Occipital lobe (tissue), 2 donors: Measurements from ENCODE around the gene LYAR. TPM values are rescaled to one million over a fixed set of nuclear protein-coding genes. Genes with fewer than 3 reads are reported as not detected.
"Not testable (repeated sequence)": the region's sequence is repeated elsewhere in the genome, so short reads cannot be mapped to it uniquely, and the experiment has no call there.

Source experiments
- DNase-seq: peaks from one replicate; lab custom pipeline; 2025; lab: John Stamatoyannopoulos, UW
- total RNA-seq: library from RNA; depleted of rRNA; stranded (reverse); fragments of >200 nt; gene quantifications from one replicate; pipeline ENCODE4 v1.2.3, GENCODE V29; 2014

The LYAR gene
- total RNA-seq, 1 donor from 2014 or later = 9.4 TPM

DNA sequence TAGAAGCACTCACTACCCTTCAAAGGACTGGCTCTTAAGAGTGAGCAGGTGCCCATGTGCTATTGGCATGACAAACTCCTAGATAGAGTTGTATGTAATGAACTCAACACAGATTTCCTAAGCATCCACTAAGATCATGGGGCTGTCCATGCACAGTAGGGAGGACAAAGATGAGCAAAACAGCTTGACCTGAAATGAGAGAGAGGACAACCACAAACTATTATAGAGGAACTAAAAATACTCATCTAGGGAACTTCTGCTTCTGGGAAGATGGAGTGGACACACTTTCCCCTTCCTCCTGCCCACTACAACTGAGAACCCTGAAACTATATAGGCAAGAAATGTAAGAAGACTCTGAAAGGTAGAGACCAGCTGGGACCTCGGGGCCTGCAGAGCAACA, 21.2 kb downstream of the LYAR start:
- no peak for DNase-seq

DNA sequence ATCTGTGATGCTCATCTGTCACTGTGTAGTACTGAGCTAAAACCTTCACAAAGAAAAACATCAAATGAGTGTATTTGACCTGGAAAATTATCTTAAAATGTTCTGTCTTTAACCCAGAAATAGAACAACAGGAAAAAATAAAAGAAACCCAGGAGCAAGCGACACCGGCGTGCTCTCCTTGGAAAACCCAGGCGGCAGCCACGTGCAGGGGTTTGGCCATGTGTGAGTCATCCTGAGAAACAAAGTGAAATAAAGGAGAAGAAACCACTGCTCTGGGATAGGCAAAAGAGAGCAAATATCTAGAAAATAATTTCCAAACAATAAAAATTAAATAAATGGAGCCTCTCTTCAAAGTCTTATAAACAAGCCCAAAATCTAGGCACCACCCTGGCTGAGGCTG, 22.0 kb downstream of the LYAR start:
- no peak for DNase-seq

DNA sequence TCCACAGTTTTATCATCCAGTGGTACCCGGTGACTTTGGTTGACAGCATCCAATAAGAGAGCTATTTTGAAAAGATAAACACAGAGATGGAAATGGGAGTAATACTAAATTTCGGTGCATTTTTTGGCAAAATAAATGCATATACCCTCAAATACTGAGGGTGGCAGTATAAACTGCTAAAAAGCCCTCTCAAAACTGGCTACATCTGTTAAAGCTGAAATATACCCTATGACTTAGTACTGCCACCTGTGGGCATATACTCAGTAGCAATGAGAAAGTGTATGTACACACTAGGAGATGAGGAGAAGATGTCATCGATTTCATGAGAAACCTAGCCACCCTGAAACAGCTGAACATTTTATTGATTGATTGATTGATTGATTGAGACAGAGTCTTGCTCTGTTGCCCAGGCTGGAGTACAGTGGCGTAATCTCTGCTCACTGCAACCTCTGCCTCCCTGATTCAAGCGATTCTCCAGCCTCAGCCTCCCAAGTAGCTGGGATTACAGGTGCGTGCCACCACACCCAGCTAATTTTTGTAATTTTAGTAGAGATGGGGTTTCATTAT, 29.7 kb downstream of the LYAR start:
- no peak for DNase-seq

DNA sequence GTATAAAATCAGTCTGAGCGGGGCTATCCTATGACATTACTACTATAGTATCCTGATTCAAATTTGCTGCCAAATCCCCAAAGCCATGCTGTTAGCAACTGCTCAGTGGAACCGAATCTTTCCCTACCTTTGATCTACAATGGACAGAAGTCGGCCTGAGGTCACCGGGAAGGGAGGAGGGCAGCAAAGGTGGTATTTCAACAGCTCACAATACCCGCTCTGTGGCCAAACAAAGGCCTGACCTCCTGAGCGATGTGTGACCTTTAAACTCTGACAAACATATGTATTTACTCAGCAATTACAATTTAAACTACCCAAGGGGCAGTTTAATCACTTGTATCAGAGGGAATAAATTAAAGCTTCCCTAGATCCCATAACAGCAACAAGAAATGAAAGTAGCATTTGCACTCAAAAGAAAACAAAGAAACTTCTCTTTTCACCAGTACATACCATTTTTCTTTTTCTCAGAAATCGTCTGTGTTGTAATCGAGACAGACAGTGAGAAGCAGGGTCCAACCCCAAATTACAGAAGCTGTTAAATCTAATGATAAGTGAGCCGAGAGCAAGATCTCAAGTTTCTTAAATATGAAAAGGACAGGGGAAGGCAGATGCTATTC, 30.4 kb downstream of the LYAR start:
- DNase-seq = no peak

DNA sequence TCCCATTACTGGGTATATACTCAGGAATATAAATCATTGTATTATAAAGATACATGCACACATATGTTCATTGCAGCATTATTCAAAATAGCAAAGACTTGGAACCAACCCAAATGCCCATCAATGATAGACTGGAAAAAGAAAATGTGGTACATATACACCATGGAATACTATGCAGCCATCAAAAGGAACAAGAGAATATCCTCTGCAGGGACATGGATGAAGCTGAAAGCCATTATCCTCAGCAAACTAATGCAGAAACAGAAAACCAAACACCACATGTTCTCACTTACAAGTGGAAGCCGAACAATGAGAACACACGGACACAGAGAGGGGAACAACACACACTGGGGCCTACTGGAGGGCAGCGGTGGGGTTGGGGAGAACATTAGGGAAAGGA, 32.2 kb downstream of the LYAR start:
- DNase-seq = not testable (repeated sequence)

DNA sequence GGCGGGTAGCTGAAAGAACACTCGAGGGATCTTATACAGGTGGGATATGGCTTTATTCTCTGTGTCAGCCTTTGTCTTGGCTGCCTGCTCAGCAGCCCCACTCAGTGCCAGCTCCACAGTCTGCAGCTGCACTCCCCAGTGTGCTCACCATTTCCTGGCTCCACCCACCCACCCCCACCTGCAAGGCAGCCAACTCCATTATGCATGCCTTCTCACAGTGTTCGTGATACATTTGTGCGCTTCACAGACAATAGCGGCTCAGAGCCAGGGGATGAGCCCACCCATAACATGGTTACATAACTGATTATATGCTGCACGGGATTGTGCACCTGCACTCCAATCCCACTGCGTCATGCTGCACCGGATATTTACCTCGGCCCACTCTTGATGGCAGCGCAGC, 33.2 kb downstream of the LYAR start:
- peak; percentile 12 for DNase-seq

DNA sequence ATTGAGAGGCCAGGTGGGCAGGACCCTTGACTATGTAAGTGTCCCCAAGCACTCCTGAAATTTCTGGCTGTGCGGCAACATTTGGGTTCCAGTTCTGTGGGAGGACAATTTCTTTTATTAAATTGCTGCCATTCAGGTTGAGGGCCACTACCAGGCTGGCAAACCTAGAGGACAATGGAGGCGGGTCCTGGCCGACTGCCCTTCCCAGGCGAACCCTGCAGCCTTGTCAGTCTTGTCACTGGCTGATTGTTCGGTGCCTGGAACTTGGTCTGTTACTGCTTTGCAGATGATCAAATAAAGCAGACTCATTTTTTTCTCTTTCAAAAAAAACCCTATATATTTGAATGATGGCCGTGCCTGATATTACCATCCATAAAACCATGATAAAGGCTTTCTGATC, 35.3 kb downstream of the LYAR start:
- peak; percentile 64 for DNase-seq

DNA sequence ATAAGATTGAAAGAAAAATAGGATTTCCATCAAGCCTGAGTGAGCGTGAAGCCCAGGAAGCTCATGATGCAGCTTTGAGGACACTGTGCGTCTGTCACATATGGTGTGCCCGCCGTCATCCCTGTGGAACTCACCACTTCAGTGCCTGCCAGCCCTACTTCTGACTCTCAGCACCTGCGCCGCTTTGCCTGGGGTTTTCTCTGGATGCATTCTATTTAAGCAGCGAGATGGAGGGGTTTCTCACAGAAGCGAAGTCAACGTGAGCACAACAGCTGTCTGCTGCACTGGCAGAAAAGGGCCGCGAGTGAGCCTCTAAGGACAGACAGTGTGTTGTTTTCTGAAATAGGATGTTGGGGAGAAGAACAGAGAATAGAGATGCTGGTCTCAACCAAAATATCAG, 35.8 kb downstream of the LYAR start:
- no peak for DNase-seq

DNA sequence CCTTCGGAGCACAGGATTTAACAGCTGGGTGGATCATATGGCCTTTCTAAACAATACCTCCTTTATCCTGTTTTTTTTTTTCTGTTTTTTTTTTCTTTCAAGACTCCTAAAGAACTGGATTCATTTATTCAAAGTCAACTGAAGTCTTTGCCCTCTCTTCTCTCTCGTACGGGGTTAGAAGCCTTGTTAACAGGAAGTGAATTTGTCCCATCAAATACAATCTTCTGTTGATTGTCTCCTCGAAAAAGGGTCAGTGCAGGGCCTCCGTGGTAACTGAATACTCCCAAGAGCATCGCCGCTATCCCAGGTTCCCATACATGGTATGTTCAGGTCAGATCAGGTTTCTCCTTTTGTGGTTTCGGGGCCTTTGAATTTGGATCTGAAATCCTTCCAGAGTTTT, 40.1 kb downstream of the LYAR start:
- DNase-seq = no peak

DNA sequence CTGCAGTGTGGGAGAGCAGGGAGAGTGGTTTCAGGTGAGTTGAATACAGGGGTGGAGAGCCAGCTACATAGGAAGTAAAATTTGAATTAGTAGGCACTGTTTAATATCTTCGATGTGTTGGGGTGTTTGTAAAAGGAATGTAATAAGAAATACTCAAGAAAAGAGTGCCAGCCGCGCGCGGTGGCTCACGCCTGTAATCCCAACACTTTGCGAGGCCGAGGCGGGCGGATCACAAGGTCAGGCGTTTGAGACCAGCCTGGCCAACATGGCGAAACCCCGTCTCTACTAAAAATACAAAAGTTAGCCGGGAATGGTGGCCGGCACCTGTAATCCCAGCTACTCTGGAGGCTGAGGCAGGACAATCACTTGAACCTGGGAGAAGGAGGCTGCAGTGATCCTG, 40.6 kb downstream of the LYAR start:
- not testable (repeated sequence) for DNase-seq

DNA sequence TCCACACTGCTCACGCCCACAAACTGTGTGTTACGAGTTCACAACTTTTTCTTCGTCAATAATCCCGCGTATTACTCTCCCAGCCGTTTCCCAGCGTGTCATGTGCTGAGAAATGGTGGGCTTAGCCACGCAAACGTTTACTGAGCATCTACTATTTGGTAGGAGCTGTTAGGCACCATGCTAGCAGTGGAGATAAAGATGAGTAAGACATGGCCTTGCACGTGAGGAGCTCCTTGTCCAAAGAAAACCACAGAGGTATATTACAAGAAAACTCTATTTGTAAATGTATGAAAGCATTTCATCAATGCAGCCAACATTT, 41.1 kb downstream of the LYAR start:
- no peak for DNase-seq

DNA sequence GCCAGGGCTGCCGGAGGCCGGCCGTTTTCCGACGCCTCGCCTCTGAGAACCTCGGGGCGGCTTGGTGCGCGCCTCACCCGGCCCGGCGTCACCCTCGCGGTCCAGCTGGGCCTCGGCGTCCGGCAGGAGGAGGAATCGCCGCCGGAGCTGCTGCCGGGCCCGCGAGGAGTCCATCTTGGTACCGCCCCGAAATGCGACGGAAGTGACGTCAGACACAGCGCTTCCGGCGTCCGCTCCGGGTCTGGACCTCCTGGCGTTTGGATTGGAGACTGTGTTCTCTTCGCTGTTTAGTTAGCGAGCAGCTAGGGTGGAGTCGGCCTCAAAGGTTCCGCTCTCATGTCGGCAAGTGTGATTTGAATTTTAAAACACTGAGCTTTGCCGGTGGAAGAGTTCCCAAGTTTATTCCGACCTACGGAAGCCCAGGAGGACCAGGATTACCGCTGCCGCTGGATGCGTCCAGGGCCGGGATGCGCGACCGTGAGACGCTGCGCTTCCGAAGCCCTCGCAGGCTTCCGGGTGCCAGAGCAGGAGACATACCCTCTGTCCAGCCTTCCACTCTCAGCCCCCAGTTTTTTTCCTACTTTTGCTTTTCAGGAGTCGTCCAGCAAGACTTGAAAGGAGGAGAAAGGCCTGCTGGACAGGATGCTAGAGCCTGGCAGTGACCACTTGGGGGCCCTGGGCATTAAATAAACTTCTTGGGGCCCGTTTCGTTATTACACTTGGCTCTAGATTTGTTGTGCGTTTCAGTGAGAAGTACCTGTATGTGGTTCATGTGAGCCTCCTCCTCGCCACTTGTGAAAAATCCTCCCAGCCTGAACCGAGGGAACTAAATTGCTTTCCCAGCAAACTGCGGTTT, 41.7 kb downstream of the LYAR start, which contains the start of gene TMEM128:
TMEM128 (minus strand) TSS at position 195 of the 856 bp plus-strand sequence; CDS start at position 174, 21 bp downstream.
- peak; percentile 91 for DNase-seq

DNA sequence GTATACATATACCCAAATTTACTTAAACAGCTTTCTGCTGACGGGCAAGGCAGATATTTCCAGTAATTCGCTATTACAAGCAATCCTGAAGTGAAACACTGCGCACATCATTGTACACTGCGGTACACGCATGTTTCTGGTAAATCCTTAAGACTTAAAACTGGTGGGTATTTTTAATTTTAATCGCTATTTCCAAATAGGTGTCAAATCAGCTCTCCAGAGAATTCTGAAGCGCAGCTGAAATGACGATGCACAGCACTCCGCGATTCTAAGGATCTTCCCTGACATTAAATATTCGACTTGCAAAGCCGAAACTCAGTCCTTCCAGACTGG, 42.3 kb downstream of the LYAR start:
- no peak for DNase-seq

DNA sequence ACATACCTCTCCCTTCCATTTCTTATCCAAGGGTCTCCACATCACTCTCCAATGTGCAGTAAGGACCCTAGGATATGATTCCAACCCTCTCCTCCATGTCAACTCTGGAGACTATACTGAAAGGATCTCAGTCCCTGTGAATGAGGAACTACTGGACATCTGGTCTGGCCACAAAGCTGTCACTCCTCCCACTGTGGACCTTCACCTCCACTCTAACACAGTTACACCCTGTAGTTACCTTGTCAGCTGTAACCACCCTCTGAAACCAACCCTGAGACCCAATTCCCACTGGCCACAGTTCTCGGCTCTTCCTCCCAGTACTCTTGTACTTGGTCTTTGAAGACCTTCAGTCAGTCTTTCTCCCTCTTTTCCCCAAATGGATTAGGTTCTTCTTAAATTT, 44.8 kb downstream of the LYAR start:
- no peak for DNase-seq

DNA sequence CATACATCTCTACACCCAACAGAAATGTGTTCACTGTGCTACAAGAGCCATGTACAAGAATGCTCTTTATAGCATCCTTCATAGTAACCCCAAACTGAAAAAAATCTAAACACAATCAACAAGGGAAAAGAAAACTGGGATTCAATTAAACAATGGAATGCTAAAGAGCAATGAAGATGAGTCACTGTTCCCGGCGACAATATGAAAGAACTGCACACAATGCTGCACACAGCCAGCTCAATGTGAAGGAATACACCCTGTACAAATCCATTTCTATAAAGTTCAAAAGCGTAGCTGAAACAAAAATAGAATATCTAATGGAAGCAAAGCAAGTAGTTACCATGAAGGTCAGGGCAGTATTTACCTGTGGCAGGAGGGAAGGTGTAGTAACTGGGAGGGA, 50.4 kb downstream of the LYAR start:
- not testable (repeated sequence) for DNase-seq

DNA sequence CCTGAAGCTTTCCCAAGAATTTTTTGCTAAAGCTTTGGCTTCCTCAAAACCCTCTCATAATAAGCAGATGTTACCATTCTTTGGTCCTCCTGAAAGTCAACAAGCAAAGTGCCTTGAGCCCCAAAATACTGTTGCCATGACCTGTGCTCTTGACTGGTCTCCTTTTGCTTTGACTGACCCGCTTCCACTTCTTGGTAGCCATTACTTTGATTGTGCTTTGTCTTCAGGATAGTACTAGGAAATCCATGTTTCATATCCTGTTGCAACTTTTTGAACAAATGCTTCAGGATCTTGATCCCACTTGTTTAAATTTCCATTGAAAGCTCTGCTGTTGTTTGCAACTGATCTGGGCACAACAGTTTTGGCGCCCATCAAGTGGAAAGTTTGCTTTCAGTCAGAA, 56.3 kb downstream of the LYAR start:
- no peak for DNase-seq

DNA sequence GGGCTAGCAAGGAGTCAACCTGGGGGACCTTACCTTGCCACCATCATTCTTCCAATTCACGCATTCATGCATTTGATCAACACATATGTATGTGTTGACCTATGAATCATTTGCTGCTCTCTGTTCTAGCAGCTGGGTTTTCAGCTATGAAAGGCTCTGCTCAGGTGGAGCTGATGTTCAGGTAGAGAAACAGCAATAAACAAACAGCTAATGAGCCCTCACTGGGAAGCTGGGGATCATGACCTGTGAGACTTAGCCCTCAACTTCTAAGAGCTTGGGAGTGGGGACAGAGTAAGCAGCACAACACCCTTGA, 61.6 kb downstream of the LYAR start:
- DNase-seq = no peak

DNA sequence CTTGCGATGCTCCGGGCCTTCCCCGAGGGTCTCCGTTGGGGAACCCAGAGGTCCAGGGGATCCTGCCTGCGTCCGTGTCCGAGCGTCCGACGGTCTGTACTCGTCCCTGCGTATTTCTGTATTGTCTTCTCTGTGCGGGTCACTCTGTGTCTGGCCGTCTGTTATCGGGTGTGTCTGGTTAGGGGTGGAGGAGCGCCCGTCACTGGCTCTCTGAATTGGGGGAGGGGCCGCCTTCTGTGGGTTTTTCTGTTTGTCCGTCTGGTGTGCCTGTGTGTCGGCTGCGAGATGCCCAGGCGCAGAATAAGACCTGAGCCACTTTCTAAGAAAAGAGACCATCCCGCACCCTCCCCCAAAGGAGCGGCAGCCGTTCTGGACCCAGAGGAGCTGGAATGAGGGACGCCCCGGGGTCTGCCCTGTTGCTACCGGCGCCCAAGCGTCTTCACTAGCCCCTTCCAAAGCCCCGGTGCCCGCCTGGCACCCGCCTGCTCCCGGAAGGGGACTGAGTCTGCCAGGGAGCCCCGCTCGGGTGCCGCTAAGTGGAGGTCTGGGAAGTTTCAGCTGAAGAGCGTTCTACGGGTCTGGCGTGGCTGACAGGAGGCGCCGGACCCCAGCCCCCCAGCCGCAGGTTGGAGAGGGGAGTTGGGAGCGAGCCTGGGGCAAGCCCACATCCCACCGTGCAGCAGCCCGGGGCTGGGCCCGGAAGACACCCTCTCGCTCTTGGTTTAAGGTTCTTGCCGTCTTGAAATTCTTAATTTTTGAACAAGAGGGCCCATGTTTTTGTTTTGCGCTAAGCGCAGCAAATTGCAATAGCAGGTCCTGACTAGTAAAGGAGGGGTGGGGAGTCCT, 62.2 kb downstream of the LYAR start:
- DNase-seq = no peak

DNA sequence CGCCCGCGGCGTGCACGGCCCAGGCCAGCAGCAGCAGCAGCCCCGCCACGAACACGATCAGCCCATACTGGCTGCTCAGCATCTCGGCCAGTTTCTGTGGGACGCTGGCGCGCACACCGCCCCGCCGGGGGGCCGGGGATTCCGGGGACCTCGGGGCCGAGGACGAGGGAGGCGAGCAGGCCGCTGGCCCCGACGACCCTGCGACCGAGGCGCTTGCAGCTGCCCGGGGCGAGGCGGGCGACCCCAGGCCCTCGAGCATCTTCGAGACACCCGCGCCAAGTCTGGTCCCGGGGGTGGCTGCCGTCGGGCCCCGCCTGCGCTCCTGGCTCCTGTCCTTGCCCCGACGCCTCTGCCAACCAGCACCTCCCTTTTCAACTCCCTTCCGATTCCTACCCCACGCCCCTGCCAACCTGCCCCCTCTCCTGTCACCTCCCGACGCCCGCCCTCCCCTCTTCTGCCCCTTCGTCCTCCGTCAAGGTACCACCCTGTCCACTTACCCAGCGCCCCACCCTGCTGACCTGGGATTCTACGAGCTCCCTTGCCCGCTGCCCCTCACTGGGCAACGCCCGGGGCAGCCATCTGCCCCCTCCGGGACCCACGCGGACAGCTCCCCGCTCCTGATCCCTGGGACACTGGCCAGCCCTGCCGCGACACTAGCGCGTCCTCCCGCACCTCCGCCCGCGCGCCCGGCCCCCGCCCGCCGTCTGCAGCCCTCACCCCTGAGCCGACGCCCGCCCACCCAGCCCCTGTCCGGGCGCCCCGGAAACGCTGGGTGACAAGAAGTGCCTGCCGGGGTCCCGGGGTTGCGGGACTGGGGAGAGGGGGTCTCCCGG, 63.1 kb downstream of the LYAR start, which contains the start of gene OTOP1:
OTOP1 (minus strand) TSS at position 324 of the 833 bp plus-strand sequence; CDS start at position 259, 65 bp downstream.
- no peak for DNase-seq

DNA sequence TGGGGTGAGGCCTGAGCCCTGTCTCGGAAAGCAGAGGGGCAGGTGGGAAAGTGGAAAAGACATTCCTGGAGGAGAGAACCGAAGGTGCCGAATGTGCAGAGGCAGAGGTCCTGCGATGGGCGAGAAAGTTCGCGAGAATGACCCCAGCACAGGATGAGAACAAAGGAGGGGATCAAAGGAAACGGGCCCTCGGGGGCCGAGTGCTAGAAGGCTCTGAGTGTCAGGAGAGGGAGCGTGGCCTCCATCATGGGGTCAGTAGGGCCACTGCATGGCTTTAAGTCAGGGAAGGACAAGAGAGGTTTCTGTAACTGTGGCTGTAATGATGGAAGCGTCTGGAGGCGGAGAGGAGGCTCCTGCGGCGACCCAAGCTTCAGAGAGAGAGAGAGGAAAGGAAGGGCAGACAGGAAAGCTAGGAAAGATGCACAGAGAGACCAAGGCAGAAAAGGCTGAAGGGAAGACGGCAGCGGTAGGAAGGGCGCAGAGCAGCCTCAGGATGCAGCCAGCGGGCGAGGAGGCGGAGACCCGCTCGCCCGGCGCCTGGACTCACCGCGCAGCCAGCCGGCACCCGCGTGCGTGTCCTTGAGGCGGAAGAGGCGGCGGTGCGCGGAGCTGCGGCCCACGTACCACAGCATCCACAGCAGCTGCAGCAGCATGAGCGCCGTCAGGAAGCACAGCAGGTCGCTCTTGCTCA, 63.9 kb downstream of the LYAR start:
- no peak for DNase-seq
